ENCODE data around the gene MINDY2. TPM values are rescaled to one million over a fixed set of nuclear protein-coding genes. Genes with fewer than 3 reads are reported as not detected.
A peak's percentile ranks its signal among the peaks of the same experiment; 100 is the strongest.

The MINDY2 gene
- total and polyA plus RNA-seq, 2 experiments from 2014 or later = 36.3 to 47.9 TPM

- H3K36me3 ChIP-seq (ENCODE audit: insufficient read depth) = no peaks in the 10 kb centered on the region
- H3K36me3 Mint-ChIP-seq (ENCODE audit: low read depth) = no peaks in the 10 kb centered on the region; the same call in 2 of the 3 replicates
- H3K27ac Mint-ChIP-seq = peak overlapping the region; percentile 65; the same call in 1 of the 2 replicates
- H3K27ac ChIP-seq (ENCODE audit: low read depth) = no peak overlapping the region
- peaks cover 48% of the 10 kb centered on the region for H4K20me1 ChIP-seq (replicated peaks; ENCODE audit: insufficient read depth)
- peaks cover 2% of the 10 kb centered on the region for H3K27me3 Mint-ChIP-seq (ENCODE audit: insufficient read depth, low read depth, poor library complexity)
- no peak overlapping the region for H3K4me2 ChIP-seq
- DNase-seq (ENCODE audit: low spot score) (no peak), ATAC-seq (no peak)
- H3K79me2 ChIP-seq (replicated peaks; ENCODE audit: insufficient read depth) = peaks cover 100% of the 10 kb centered on the region
- H3F3A ChIP-seq (replicated peaks; ENCODE audit: low read depth) = no peaks in the 10 kb centered on the region
- H2AFZ ChIP-seq = no peak overlapping the region
- TF ChIP-seq CTCF (conservative IDR thresholded peaks at IDR 0.05; ENCODE audit: low read depth in 2 of 2) = no peak
- no peaks in the 10 kb centered on the region for H3K27me3 ChIP-seq (ENCODE audit: insufficient read depth)
- peaks cover 52% of the 10 kb centered on the region for H3K4me1 Mint-ChIP-seq
- no peak overlapping the region for H3K4me3 Mint-ChIP-seq
- H3K9me2 ChIP-seq (ENCODE audit: insufficient read depth) = no peaks in the 10 kb centered on the region
- no peaks in the 10 kb centered on the region for H3K9me3 Mint-ChIP-seq
- H3K4me1 ChIP-seq (ENCODE audit: insufficient read depth) = peaks cover 47% of the 10 kb centered on the region
- H3K4me3 ChIP-seq = no peak overlapping the region
Measured at GRCh38 chr15:58734859-58735258, 36.2 kb upstream of the MINDY2 start.

- peaks cover 43% of the 10 kb centered on the region for H3K4me1 Mint-ChIP-seq
- H3K27me3 Mint-ChIP-seq (ENCODE audit: insufficient read depth, low read depth, poor library complexity) = peaks cover under 1% of the 10 kb centered on the region
- Histone ChIP-seq H3K9me2 (ENCODE audit: insufficient read depth) (no peaks in the 10 kb centered on the region), H3K27me3 (ENCODE audit: insufficient read depth) (no peaks in the 10 kb centered on the region), H3K4me3 (no peak overlapping the region), H3K36me3 (ENCODE audit: insufficient read depth) (no peaks in the 10 kb centered on the region), H3F3A (replicated peaks; ENCODE audit: low read depth) (no peaks in the 10 kb centered on the region), H3K79me2 (replicated peaks; ENCODE audit: insufficient read depth) (peaks cover 100% of the 10 kb centered on the region), H3K4me1 (ENCODE audit: insufficient read depth) (peaks cover 43% of the 10 kb centered on the region), H2AFZ (no peak overlapping the region), H3K4me2 (no peak overlapping the region), H4K20me1 (replicated peaks; ENCODE audit: insufficient read depth) (peaks cover 40% of the 10 kb centered on the region), H3K27ac (ENCODE audit: low read depth) (0 out of 2 replicates have a peak overlapping the region, but pooled peaks have one; percentile 6)
- H3K9me3 Mint-ChIP-seq = no peaks in the 10 kb centered on the region
- ATAC-seq (no peak), DNase-seq (ENCODE audit: low spot score) (no peak)
- no peaks in the 10 kb centered on the region; the same call in 2 of the 3 replicates for H3K36me3 Mint-ChIP-seq (ENCODE audit: low read depth)
- no peak overlapping the region for H3K4me3 Mint-ChIP-seq
- no peak overlapping the region for H3K27ac Mint-ChIP-seq
- TF ChIP-seq ZNF331 (CRISPR knock-in tag; IDR thresholded peaks at IDR 0.05; ENCODE audit: low read depth) (no peak), CREB1 (CRISPR knock-in tag; IDR thresholded peaks at IDR 0.05; ENCODE audit: low read depth) (no peak), ZNF114 (CRISPR knock-in tag; IDR thresholded peaks at IDR 0.05) (no peak), STAT1 (IDR thresholded peaks at IDR 0.05; ENCODE audit: unreplicated experiment) (no peak), NANOG (IDR thresholded peaks at IDR 0.05; ENCODE audit: borderline replicate concordance) (no peak), ETS1 (IDR thresholded peaks at IDR 0.05) (no peak), EZH2 (IDR thresholded peaks at IDR 0.05; ENCODE audit: low read depth, unreplicated experiment) (no peak), CTCF (conservative IDR thresholded peaks at IDR 0.05; ENCODE audit: low read depth in 2 of 2) (no peak), ZNF462 (CRISPR knock-in tag; IDR thresholded peaks at IDR 0.05) (no peak), POLR2AphosphoS5 (IDR thresholded peaks at IDR 0.05; ENCODE audit: low read depth) (no peak)
Measured at GRCh38 chr15:58736018-58736643, 35.0 kb upstream of the MINDY2 start.
